HL-60 (cell line): Measurements from ENCODE around the gene SLC9A7.

ENCODE experiments used
- DNase-seq, 2 experiments: peaks; one replicate each; pipeline ENCODE4 v3.0.0-alpha.2; 2010 to 2020; ENCODE audit warnings: low read depth in 1 of 2, low spot score in 1 of 2
- H3K27ac ChIP-seq: fragments of 250-450 bp; sonication (Bioruptor Pico); replicated peaks from 2 replicates; pipeline ENCODE4 v1.5.1; 2020; ENCODE audit warnings: mild to moderate bottlenecking, moderate library complexity
- H3K27me3 ChIP-seq: fragments of 250-450 bp; sonication (Bioruptor Pico); 2 replicates; pipeline ENCODE4 v1.5.1; 2021; ENCODE audit warnings: mild to moderate bottlenecking, moderate library complexity; ENCODE audit not compliant: insufficient read depth, poor library complexity, severe bottlenecking
- H3K4me3 ChIP-seq: replicated peaks from 2 replicates; pipeline ENCODE4 v1.5.1; 2011; ENCODE audit warnings: mild to moderate bottlenecking, control low read depth, low read length; ENCODE audit not compliant: insufficient read depth
- CTCF ChIP-seq: IDR thresholded peaks from one replicate; pipeline ENCODE4 v1.5.1; 2011; ENCODE audit warnings: low read length, control low read depth, inconsistent platforms; ENCODE audit not compliant: insufficient read depth
- GABPA ChIP-seq: IDR thresholded peaks from 2 replicates; pipeline ENCODE4 v1.6.1; 2012; ENCODE audit warnings: low read depth
- POLR2AphosphoS5 ChIP-seq: IDR thresholded peaks from 2 replicates; pipeline ENCODE4 v1.6.1; 2012; ENCODE audit warnings: low read depth
- REST ChIP-seq: IDR thresholded peaks from 2 replicates; pipeline ENCODE4 v1.6.1; 2012; ENCODE audit warnings: low read depth; ENCODE audit not compliant: insufficient replicate concordance
- SPI1 ChIP-seq: IDR thresholded peaks from 2 replicates; pipeline ENCODE4 v1.6.1; 2012; ENCODE audit warnings: low read depth, mild to moderate bottlenecking, borderline replicate concordance

SLC9A7 gene

GRCh38 chrX:46628460-46629371 is 130.2 kb downstream of the SLC9A7 start:
- peak; percentile 65 to 72 for DNase-seq
- Histone ChIP-seq H3K27ac (peak overlapping the region; percentile 75), H3K4me3 (no peak overlapping the region), H3K27me3 (no peaks in the 10 kb centered on the region)
- TF ChIP-seq POLR2AphosphoS5 (no peak), SPI1 (peak; percentile 24; the same call in 1 of the 2 replicates), CTCF (no peak)

- H3K27ac ChIP-seq: peak overlapping the region; percentile 75
- H3K4me3 ChIP-seq: no peak overlapping the region
Observed at GRCh38 chrX:46627711-46628419, 131.1 kb downstream of the SLC9A7 start.

GRCh38 chrX:46627062-46627461 is 131.9 kb downstream of the SLC9A7 start:
- no peak for DNase-seq
- H3K27me3 ChIP-seq: no peaks in the 10 kb centered on the region
- peak overlapping the region; percentile 75 for H3K27ac ChIP-seq
- no peak overlapping the region for H3K4me3 ChIP-seq
- TF ChIP-seq CTCF (no peak), POLR2AphosphoS5 (no peak)

More at GRCh38 chrX:46627711-46628419, 131.1 kb downstream of the SLC9A7 start:
- DNase-seq: no peak
- no peak for TF ChIP-seq GABPA
- no peak for TF ChIP-seq CTCF
- no peak for TF ChIP-seq POLR2AphosphoS5
- no peaks in the 10 kb centered on the region for H3K27me3 ChIP-seq

- TF ChIP-seq POLR2AphosphoS5 (peak; percentile 49; the same call in 1 of the 2 replicates), SPI1 (peak; percentile 86), GABPA (peak; percentile 33; the same call in 1 of the 2 replicates), CTCF (no peak)
- no peaks in the 10 kb centered on the region for H3K27me3 ChIP-seq
- DNase-seq: peak; percentile 88 to 91
- peak overlapping the region; percentile 75 for H3K27ac ChIP-seq
- no peak overlapping the region for H3K4me3 ChIP-seq
Observed at GRCh38 chrX:46626566-46626965, 132.4 kb downstream of the SLC9A7 start.

- no peak overlapping the region for H3K27ac ChIP-seq
- no peak overlapping the region for H3K4me3 ChIP-seq
- DNase-seq: no peak
- no peaks in the 10 kb centered on the region for H3K27me3 ChIP-seq
- TF ChIP-seq REST (no peak), POLR2AphosphoS5 (no peak), SPI1 (no peak), GABPA (no peak), CTCF (no peak)
Observed at GRCh38 chrX:46624090-46624786, 134.7 kb downstream of the SLC9A7 start.
